Type B pancreatic cell (in vitro differentiated cells): ENCODE measurements around the gene BUD23. TPM values are rescaled to one million over a fixed set of nuclear protein-coding genes. Genes with fewer than 3 reads are reported as not detected.

Experiments used
- DNase-seq: peaks from one replicate; pipeline ENCODE4 v3.0.0; 2021; ENCODE audit warnings: mixed read lengths; ENCODE audit not compliant: unreplicated experiment; ENCODE audit errors: extremely low spot score
- H3K27ac Mint-ChIP-seq: 2 replicates; pipeline ENCODE4 v1.8.0; 2021; ENCODE audit warnings: mild to moderate bottlenecking, mixed read lengths
- H3K27me3 Mint-ChIP-seq: 2 replicates; pipeline ENCODE4 v1.8.0; 2021; ENCODE audit warnings: mixed read lengths
- H3K36me3 Mint-ChIP-seq: 2 replicates; pipeline ENCODE4 v1.8.0; 2021; ENCODE audit warnings: mixed read lengths
- H3K4me1 Mint-ChIP-seq: one replicate; pipeline ENCODE4 v1.8.0; 2021; ENCODE audit warnings: mixed read lengths; ENCODE audit not compliant: unreplicated experiment
- H3K4me3 Mint-ChIP-seq: 2 replicates; pipeline ENCODE4 v1.8.0; 2021; ENCODE audit warnings: mild to moderate bottlenecking, mixed read lengths
- H3K9me3 Mint-ChIP-seq: 2 replicates; pipeline ENCODE4 v1.8.0; 2021; ENCODE audit warnings: mixed read lengths
- total RNA-seq: library from RNA; stranded (reverse); gene quantifications from 2 replicates; pipeline ENCODE4 v1.2.1, GENCODE V29; 2021; ENCODE audit warnings: low replicate concordance
- TF ChIP-seq, protein P1 (sequence below): fragments of 200-600 bp; sonication (generic); conservative IDR thresholded peaks from 2 replicates; pipeline ENCODE4 v1.5.0; 2021; ENCODE audit warnings: antibody characterized with exemption, mild to moderate bottlenecking

Gene BUD23
- total RNA-seq, 1 donor from 2014 or later, result 68.4 TPM

DNA sequence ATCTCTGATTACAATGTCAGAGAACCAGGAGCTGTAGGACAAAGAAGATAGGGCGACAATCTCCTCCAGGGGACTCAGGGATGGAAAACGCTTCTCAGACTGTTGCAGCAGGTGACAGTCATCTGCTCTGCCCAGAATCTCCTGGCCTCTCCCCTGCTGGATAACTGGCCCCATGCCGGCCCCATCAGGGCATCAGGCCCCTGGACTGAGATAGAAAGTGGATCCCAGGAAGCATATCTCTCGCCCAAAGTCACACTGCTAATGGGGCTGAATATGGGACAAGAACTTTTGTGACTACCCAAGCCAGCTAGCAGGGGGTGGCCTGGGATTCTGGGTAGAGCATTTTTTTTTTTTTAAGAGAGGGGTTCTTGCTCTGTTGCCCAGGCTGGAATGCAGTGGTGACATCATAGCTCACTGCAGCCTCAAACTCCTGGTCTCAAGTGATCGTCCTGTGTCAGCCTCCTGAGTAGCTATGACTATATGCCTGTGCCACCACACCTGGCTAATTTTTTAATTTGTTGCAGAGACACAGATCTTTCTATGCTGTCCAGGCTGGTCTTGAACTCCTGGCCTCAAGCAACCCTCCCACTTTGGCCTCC is 38.6 kb upstream of the BUD23 start:
- TF ChIP-seq, protein P1, sequence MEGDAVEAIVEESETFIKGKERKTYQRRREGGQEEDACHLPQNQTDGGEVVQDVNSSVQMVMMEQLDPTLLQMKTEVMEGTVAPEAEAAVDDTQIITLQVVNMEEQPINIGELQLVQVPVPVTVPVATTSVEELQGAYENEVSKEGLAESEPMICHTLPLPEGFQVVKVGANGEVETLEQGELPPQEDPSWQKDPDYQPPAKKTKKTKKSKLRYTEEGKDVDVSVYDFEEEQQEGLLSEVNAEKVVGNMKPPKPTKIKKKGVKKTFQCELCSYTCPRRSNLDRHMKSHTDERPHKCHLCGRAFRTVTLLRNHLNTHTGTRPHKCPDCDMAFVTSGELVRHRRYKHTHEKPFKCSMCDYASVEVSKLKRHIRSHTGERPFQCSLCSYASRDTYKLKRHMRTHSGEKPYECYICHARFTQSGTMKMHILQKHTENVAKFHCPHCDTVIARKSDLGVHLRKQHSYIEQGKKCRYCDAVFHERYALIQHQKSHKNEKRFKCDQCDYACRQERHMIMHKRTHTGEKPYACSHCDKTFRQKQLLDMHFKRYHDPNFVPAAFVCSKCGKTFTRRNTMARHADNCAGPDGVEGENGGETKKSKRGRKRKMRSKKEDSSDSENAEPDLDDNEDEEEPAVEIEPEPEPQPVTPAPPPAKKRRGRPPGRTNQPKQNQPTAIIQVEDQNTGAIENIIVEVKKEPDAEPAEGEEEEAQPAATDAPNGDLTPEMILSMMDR, result no peak
- Mint-ChIP-seq H3K4me1 (peaks cover 10% of the 10 kb centered on the region), H3K9me3 (no peaks in the 10 kb centered on the region), H3K27me3 (peaks cover 52% of the 10 kb centered on the region), H3K27ac (peak overlapping the region; percentile 51), H3K36me3 (no peaks in the 10 kb centered on the region), H3K4me3 (no peak overlapping the region)
- no peak for DNase-seq

DNA sequence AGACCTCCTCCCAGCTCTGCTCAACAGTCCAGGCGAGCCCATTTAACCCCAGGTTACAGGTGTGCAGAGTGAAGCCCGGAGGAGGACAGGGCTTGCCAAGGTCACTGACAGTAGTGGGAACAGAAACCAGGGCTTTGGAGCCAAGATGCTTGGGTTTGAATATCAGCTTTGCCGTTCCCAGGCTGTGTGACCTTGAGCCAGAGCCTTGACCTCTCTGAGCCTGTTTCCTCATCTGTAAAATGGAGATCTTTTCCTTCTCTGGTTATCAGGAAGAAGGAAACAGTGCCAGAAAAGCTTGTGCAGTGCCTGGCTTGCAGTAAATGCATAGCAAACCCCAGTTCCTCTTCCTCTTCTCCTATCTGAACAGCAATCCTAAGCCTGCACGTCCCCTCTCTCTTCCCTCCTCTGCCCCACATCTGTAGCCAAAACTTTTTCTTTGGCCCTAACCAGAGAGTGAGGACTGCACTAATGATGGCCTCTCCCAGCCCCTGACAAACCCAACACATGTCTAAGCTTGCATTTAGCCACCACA is 37.7 kb upstream of the BUD23 start:
- Mint-ChIP-seq H3K4me3 (no peak overlapping the region), H3K4me1 (peaks cover 10% of the 10 kb centered on the region), H3K36me3 (no peaks in the 10 kb centered on the region), H3K27ac (peak overlapping the region; percentile 76), H3K9me3 (no peaks in the 10 kb centered on the region), H3K27me3 (peaks cover 61% of the 10 kb centered on the region)
- no peak for DNase-seq
- TF ChIP-seq, protein P1, result no peak

DNA sequence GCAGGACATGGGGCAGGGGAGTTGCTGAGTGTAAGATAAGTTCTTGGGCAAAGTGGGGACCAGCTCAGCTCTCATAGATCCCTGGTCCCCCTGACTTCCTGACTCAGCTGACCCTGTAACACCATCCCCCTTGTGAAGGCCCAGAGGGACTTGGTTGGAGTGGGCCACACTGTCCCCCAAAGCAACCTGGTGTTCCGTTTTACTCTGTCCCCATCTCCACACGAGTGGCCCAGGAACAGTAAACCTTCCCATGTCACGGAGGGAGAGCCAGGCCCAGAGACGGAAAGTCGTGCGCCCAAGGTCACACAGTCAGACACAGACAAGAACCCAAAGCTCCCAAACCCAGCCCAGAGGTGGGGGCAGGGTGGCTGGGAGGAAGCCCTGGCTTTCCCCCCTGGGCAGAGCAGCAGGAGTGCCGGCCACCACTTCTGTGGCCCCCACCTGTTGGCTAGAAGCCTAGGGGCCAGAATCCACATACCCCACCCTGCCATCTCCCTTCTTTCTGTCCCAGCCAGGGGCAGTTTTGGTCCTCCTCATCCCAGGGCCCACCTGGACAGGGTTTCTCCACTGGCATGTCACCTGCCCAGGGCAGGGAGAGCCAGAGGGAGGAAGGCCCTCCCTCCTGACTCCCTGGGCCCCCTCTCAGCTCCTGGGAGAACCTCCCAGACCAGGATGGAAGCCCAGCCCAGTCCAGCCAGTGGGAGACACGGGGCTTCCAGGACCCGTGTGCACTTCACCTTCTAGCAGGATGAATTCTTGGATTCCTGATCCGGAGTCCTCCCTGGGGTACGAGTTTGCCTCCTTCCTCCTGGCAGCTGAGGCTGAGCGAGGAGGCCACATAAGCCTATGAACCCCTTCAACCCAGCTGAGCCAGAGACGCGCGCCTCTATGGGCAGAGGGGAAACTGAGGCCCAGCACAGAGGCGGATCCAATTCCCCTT is 36.3 kb upstream of the BUD23 start:
- Mint-ChIP-seq H3K4me1 (peaks cover 10% of the 10 kb centered on the region), H3K27ac (peak overlapping the region; percentile 82), H3K4me3 (peak overlapping the region; percentile 75)

DNA sequence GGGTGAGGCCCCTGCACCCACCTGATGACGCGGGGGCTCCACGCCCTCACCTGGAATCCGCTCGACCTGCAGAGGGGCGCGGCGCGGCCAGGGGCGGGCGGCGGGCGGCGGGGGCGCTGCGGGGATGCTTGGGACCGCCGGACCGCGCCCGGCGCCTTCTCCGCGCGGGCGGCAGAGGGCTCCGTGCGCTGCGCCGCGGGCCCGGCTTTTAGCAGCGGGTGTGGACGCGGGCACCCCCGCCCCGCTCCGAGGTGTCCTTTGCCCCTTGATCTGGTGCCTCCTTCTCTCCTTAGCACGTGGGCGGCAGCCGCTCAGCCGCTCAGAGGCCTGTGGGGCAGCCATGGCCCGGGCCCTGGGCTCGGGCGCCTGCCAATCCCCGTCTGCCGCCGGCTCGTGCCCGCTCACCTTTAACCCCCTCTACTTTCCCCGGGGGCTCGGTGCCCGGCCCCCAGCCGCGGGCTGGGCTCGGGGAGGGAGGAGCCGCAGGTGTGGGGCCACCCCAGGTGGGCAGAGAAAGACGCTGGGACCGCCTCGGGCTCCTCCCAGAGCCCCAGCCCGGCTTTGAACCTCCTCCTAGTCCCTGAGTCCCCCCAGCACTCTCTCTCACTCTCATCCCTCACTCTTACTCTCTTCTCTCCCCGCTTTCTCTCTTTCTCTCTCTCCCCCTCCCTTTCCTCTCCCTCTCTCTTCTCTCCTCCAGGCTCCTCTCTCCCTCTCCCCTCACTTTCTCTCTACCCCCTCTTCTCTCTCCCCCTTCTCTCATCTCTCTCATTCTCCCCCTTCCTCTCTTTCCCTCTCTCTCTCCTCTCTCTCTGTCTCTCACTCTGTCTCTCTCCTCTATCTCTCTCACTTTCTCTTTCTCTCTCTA is 35.4 kb upstream of the BUD23 start:
- DNase-seq, result no peak
- no peaks in the 10 kb centered on the region for H3K9me3 Mint-ChIP-seq
- peaks cover 73% of the 10 kb centered on the region for H3K27me3 Mint-ChIP-seq
- peaks cover 10% of the 10 kb centered on the region for H3K4me1 Mint-ChIP-seq
- H3K27ac Mint-ChIP-seq, result peak overlapping the region; percentile 83
- H3K36me3 Mint-ChIP-seq, result no peaks in the 10 kb centered on the region
- peak overlapping the region; percentile 68 for H3K4me3 Mint-ChIP-seq
- TF ChIP-seq, protein P1, result no peak

More for the DNA sequence above, 36.3 kb upstream of the BUD23 start:
- Mint-ChIP-seq H3K27me3 (peaks cover 67% of the 10 kb centered on the region), H3K36me3 (no peaks in the 10 kb centered on the region), H3K9me3 (no peaks in the 10 kb centered on the region)
- TF ChIP-seq, protein P1, result no peak
- no peak for DNase-seq

DNA sequence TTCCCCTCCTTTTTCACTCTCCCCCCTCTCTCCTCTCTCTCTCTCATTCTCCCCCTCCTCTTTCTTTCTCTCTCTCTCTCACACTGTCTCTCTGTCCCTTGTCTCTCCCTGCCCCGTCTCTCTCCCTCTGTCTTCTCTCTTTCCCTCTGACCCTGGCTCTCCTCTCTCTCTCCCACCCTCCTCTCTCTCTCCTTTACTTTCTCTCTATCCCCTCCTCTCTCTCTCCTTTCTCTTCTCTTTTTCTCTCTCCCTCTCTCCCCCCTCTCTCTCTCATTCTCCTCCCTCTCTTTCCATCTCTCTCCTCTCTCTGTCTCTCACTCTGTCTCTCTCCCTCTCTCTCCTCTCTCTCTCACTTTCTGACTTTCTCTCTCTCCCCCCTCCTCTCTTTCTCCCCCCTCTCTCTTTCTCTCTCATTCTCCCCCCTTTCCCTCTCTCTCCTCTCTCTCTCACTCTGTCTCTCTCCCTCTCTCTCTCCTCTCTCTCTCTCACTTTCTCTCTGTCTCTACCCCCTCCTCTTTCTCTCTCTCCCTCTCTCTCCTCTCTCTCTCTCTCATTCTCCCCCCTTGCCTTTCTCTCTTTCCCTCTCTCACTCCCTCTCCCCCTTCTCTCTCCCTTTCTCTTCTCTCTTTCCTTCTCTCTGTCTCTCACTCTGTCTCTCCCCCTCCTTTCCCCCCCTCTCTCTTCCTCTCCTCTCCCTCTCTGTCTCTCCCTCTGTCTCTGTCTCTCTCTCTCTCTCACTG is 34.6 kb upstream of the BUD23 start:
- Mint-ChIP-seq H3K4me3 (peak overlapping the region; percentile 68), H3K27me3 (peaks cover 75% of the 10 kb centered on the region), H3K4me1 (peaks cover 10% of the 10 kb centered on the region), H3K27ac (peak overlapping the region; percentile 83), H3K36me3 (no peaks in the 10 kb centered on the region), H3K9me3 (no peaks in the 10 kb centered on the region)
- TF ChIP-seq, protein P1, result no peak
- no peak for DNase-seq
